ENCODE data around the gene COL23A1.

COL23A1 gene

GRCh38 chr5:178462076-178462475 is 128.1 kb downstream of the COL23A1 start:
- TF ChIP-seq, protein P1, sequence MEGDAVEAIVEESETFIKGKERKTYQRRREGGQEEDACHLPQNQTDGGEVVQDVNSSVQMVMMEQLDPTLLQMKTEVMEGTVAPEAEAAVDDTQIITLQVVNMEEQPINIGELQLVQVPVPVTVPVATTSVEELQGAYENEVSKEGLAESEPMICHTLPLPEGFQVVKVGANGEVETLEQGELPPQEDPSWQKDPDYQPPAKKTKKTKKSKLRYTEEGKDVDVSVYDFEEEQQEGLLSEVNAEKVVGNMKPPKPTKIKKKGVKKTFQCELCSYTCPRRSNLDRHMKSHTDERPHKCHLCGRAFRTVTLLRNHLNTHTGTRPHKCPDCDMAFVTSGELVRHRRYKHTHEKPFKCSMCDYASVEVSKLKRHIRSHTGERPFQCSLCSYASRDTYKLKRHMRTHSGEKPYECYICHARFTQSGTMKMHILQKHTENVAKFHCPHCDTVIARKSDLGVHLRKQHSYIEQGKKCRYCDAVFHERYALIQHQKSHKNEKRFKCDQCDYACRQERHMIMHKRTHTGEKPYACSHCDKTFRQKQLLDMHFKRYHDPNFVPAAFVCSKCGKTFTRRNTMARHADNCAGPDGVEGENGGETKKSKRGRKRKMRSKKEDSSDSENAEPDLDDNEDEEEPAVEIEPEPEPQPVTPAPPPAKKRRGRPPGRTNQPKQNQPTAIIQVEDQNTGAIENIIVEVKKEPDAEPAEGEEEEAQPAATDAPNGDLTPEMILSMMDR (conservative IDR thresholded peaks at IDR 0.05; ENCODE audit: low read depth, low read length), result no peak
- no peak overlapping the region for H3K4me3 ChIP-seq (ENCODE audit: low read length)
- no peak for DNase-seq (ENCODE audit: low read depth)

DNA sequence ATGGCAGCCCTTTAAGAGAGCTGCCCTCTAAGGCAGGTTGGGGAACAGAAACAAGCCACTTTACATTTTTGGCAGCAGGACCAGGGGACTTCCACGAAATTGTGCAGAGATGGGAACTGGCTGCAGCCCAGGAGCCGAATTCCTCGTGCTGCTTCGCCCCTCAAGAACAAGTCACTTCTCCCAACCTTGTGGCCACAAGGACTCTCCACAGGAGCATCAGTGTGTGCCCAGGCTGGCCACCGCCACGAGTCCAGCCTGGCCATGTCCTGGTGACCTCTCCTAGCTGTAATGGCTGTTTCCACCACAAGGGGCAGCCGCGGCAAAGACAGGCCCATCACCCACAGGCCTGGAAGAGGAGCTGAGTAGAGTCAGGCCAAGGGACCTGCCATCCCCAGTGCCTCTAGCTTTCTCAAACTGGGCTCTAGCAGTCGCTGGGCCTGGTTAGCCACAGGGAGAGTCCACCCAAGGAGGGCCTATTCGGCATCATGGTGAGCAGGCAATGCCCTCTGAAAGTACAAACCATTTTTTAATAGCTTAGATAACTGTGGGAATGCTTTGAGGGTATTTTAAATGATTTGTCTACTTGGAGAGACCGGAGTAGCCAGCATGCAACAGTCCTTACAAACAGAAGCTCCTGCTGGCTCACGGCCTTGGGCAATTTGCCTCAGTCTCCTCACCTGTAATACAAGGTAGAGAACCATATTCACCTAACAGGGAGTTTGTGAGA is 129.0 kb downstream of the COL23A1 start:
- no peak for DNase-seq (ENCODE audit: low read depth)
- TF ChIP-seq, protein P1 (conservative IDR thresholded peaks at IDR 0.05; ENCODE audit: low read depth, low read length), result peak; percentile 43

GRCh38 chr5:178460598-178460997 is 129.6 kb downstream of the COL23A1 start:
- no peak overlapping the region for H3K4me3 ChIP-seq (ENCODE audit: low read length)
- no peak for DNase-seq (ENCODE audit: low read depth)
- TF ChIP-seq, protein P1 (conservative IDR thresholded peaks at IDR 0.05; ENCODE audit: low read depth, low read length), result no peak

More for the DNA sequence above, 129.0 kb downstream of the COL23A1 start:
- H3K4me3 ChIP-seq (ENCODE audit: low read length), result no peak overlapping the region

GRCh38 chr5:178460174-178460573 is 130.0 kb downstream of the COL23A1 start:
- no peak for DNase-seq (ENCODE audit: low read depth)
- H3K4me3 ChIP-seq (ENCODE audit: low read length), result no peak overlapping the region
- TF ChIP-seq, protein P1 (conservative IDR thresholded peaks at IDR 0.05; ENCODE audit: low read depth, low read length), result no peak

DNA sequence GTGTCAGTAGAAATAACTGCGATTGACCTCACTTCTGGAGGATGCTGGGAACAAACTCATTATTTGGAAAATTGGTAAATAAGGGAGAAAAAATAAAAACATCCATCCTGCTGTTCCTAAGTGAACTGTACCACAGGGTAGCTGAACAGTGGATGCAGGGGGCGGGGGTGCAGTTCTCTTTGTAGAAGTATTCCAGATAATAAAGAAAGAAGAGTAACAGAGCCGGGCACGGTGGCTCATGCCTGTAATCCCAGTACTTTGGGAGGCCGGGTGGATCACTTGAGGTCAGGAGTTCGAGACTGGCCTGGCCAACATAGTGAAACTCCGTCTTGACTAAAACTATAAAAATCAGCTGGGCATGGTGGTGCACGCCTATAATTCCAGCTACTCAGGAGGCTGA is 132.1 kb downstream of the COL23A1 start:
- DNase-seq (ENCODE audit: low read depth), result no peak
- H3K4me3 ChIP-seq (ENCODE audit: low read length), result no peak overlapping the region
- TF ChIP-seq, protein P1 (conservative IDR thresholded peaks at IDR 0.05; ENCODE audit: low read depth, low read length), result no peak

DNA sequence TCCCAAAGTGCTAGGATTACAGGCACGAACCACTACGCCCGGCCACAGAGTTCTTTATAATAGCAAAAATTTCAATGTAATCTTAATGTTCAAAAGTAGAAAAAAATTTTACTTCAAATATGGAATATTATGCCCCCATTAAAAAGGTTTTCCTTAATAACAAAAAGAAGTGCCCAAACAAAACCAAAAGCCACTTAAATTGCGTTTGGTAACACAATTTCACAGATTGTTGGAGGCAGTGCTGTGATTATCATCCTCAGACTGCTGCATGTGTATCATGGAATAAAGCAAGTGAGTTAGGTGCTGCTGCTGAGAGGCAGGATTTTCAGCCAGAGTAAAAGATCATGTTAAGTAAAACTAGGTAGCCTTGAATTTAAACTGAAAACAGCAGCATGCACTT is 132.7 kb downstream of the COL23A1 start:
- no peak overlapping the region for H3K4me3 ChIP-seq (ENCODE audit: low read length)
- DNase-seq (ENCODE audit: low read depth), result no peak
- TF ChIP-seq, protein P1 (conservative IDR thresholded peaks at IDR 0.05; ENCODE audit: low read depth, low read length), result no peak

GRCh38 chr5:178455480-178455835 is 134.7 kb downstream of the COL23A1 start:
- DNase-seq (ENCODE audit: low read depth), result no peak

More at GRCh38 chr5:178455480-178455835, 134.7 kb downstream of the COL23A1 start:
- no peak overlapping the region for H3K4me3 ChIP-seq (ENCODE audit: low read length)
- TF ChIP-seq, protein P1 (conservative IDR thresholded peaks at IDR 0.05; ENCODE audit: low read depth, low read length), result no peak
